HG03378 (cell line): ENCODE results near the gene ETFA.

Experiments used
- ATAC-seq: cut with Tn5 transposase; IDR thresholded peaks from one replicate; pipeline ENCODE4 v1.9.1; 2021; ENCODE audit warnings: mild to moderate bottlenecking, moderate library complexity; ENCODE audit not compliant: unreplicated experiment

The ETFA gene

DNA sequence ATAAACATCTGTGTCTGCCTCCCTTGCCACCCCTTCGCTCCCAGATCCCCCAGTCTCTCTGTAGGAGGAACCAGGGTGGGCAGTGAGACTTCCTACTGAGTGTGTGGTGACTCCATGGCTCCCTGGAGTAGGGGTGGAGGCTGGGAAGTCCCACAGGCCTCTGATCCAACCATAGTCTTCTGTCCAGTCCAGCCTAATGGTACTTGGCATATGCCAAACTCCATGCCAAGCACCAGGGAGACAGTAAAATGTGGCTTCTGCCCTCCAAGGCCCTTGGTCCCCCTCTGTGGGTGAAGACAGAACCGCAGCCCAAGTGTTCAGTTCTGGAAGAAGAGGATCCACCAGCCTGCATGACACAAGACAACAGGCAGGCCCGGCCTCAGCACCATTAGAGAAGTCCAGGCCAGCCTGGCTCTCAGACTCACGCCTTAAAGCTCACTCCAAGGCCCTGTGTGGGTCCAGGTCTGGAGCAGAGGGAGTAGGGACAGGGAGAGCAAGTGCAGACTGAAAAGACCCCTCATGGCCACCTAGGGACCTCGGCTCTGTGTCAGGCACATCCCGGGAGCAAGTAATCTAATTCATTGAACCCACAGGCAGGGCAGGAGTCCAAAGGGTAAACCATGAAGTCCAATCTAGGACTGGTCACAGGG, 112.7 kb downstream of the ETFA start:
- ATAC-seq: no peak

DNA sequence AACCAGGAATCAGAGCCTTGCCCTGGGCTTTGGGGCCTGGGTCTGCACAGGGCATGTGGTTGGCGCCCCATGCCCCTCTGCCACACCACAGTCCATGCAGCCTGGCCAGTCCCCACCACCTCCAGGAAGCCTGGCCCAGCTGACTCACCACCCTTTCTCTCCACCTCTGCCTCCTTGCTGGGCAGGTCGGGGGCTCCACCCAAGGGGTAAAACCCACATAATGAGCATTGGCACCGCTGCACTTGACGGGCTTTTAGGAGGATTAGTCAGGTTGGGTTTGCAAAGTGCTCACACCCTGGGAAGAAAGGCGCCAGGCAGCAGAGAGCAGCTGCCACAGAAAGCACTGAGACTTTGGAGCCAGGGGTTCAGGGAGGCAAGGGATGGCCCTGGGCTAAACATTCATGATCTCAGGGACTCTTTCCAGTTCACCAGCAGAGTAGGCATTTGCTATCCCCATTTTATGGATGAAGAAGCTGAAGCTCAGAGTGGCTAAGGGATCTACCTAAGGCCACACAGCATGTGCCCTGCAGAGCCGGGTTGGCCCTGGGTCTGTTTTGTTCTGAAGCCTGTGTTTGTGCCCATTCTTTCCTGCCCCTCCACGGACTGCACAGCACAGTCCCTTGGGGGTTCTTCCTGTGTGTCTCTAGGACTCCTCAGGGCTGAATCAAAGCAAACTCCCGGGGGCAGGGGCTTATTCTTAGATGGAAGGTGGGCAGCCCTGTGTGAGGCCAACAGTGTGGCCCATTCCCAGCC, 113.4 kb downstream of the ETFA start:
- no peak for ATAC-seq

DNA sequence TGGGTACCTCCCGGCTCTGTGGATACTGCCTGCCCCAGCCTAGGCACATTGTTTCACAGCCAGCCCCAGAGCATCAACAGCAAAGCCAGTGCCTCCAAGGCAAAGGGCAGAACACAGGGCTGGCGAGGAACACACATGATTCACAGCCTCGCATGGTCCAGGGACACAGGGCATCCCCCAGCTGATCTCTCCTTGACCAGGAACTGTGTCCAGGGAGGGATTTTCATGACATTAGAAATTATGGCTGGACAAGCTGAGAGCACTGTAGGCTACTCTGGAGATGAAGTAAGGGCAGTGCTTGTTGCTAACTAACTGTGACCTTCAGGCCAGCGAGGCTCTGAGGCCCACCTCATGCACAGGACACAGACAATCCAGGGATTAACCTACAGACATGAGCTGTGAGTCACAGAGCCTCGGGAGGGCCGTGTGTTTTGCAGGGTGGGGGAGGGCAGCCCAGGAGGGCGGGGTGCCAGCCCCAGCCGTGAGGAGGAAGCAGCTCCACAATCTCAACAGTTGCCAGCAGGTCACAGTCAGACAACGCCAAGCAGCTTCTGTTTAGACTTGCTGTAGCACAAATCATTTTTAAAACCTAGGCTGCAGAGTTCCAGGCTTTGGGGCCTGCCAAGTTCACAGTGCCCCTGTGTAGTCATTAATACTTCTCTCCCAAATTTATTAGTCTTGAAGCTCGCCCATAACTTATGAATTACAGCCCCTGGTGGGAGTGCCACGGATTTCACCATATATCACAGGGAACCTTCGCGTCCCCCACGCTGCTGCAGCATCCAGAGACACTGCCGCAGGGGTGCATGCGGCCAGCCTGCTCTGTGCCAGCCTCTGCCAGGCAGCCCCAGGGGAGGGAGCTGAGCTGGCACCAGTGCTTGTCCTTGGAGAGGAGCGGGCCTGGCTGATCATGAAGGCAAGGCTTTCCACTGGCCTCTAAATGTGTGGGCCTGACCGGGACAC, 114.7 kb downstream of the ETFA start:
- no peak for ATAC-seq

DNA sequence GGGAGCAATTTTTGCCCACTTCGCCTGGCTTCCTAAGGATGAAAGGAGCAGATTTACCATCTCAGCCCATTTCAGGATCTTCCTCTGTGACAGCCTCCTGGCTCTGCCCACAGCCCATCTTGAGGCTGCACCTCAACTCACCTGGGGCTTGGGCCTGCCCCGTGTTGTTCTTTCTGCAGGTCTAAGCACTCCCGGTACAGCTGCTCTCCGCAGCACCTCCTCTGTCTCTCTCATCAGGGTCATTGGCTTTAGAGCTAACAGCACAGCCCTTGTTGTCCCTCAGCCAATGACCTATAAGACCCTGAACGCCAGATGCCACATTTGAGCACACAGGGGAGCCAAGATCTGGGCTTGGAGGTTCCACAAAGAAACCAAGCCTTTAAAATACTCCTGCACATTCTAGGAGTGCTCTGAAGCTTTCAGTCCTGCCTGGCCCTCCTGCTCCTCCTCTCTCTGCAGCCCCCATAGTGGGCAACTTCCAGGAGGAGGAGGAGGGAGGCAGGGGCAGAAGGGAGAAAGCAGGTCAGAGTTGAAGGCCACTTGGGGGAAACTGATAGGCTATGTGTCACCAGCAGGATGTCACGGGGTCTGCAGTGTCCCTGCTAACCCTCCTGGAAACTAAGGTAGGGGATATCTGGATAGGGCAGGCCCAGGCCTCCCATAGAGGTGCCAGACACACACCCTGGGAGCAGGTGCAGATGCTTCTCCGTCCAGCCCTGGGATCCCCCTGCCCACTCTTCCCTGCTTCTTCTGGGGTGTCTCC, 115.6 kb downstream of the ETFA start:
- ATAC-seq: no peak

DNA sequence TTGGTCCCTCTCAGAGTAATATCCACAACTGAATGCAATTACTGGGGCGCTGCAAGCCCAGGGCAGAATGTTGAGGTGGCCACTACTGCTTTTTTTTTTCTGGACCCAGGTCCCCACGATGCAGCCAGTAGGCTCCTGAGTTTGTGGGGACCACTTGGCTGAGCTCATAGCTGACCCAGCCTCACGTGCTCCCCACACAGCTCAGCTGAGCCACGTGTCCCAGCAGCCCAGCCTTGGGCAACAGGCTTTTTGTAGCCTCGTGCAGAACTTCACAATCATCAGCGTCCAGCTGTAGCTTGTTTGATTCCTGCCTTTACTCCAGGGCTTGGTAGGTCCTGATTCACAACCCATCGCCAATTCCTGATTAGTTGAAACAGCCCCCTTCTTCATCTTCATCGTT, 117.3 kb downstream of the ETFA start:
- no peak for ATAC-seq

DNA sequence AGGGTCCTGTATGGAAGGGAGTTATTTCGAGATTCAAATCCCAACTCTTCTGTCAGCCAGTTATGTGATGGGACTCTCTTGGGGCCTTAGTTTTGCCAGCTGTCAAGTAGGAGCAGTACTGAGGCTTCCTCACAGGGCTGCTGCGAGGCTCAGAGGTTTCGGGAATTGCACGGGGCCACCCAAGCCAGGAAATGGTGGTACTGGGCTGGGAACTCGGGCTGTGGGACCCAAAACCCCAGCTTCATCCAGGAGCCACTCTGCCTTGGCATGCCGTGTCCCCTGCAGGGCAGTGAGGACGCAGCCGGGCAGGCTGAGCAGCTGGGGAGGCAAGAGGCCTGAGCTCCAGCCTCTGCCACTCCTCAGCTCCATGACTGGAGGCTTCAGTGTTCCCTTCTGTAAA, 118.6 kb downstream of the ETFA start:
- ATAC-seq: no peak

DNA sequence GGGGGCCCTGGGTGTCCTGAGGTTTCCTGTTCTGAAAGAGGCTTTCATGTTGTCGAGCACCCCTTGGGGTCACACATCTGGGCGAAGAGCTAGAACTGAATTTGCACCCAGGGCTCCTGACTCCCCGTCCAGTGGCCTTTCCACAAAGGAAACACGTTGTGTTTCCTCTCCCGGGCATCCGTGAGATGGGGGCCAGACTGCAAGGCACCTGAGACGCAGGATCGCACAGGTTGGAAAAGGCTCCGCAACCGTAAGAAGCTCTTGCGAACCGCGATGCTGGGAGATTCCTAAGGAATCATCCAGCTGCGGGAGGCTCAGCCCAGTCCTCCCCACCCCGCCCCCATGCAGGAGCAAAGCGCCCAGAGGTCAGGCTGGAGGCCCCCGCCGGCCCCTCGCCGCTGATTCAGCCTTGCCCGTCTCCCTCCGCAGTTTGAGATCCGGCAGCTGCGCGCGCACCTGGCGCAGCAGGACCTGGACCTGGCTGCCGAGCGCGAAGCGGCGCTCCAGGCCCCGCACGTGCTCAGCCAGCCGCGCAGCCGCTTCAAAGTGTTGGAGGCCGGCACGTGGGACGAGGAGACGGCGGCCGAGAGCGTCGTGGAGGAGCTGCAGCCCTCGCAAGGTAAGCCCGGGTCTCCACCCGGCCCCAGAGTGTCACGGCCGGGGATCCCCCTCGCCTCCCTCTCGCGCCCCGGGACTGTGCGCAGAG, 119.6 kb downstream of the ETFA start:
- ATAC-seq: no peak

DNA sequence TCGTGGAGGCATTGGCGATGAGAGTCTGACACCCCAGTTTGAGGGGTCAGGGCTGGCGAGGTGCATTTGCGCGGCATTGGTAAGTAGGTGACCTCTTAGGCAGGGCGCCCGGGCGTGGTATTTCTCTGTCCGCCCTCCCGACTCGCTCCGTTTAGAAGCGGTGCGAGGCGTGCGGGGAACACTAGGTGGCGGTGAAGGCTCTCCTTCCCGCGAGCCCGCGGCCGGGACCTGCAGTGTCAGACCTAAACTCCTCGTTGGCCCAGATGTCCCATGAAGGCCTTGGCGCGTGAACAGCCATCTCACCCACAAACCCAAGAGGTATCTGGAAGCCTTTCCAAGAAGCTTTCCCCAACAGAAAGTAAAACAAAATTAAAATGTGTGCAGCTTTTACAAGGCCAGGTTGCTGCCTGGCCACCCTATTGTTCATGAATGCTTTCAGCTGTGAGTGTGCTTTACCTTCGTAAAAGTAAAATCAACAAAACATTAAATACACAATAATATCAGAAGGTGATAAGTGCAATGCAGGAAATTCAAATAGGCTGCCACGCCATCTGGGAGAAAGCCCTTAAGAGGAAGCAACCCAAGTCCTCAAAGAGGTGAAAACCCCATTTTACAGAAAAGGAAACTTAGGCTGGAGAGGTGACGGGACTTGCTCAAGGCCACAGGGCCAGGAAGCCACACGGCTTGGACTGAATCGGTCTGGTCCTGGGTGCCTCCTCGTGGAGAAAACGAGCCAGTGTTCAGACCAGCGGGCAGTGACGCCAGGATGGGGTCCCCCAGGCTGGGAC, 120.3 kb downstream of the ETFA start:
- ATAC-seq: no peak

DNA sequence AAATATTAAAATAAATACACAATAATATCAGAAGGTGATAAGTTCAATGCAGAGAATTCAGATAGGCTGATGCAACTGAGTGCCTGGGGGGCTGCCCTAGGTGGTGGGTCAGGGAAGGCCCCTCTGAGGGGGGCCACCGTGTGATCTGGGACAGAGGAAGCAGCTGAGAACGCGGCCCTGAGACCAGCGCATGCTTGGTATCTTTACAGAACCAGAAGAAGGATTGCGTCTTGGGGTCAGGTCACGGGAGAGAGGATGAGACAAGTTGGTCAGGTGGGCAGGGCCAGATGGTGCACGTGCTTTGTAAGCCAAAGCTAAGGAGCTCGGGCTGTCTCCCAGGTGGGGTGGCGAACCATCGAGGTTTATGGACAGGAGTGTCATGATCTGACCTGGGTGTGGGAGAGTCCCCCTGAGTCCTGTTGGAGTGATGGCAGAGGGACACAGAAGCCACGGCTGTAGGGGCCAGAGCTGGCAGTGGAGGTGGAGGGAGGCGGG, 121.2 kb downstream of the ETFA start:
- ATAC-seq: no peak

DNA sequence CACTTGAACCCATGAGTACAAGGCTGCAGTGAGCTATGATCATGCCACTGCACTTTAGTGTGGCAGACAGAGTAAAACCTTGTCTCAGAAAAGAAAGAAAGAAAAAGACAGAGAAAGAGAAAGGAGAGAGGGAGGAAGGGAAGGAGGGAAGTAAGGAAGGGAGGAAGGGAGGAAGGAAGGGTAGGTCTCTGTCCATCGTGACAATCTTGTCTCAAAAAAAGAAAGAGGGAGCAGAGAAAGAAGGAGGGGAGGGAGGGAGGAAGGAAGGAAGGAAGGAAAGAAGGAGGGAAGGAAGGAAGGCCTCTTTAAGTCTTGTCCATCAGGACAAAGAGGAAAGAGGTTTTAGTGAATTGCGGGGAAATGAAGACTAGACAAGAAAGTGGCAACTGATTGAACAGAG, 122.2 kb downstream of the ETFA start:
- no peak for ATAC-seq

DNA sequence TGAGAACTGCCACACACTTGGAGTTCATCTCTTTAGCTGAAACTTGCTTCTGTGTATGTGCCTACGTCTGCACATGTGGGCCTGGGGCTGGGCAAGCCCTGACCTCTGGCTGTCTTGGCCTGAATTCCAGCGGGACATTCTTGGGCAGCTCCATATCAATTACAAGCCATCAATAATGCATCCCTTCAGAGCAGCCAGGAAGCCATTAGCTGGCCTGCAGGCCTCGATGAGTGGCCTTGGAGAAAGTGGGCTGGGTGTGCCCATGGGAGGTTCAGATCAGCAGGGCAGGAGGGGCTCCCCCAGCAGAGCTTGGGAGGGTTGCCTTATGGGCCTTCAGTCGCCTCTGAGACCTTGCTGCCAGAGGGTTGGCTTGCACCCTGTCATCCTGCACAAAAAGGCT, 124.1 kb downstream of the ETFA start:
- no peak for ATAC-seq

DNA sequence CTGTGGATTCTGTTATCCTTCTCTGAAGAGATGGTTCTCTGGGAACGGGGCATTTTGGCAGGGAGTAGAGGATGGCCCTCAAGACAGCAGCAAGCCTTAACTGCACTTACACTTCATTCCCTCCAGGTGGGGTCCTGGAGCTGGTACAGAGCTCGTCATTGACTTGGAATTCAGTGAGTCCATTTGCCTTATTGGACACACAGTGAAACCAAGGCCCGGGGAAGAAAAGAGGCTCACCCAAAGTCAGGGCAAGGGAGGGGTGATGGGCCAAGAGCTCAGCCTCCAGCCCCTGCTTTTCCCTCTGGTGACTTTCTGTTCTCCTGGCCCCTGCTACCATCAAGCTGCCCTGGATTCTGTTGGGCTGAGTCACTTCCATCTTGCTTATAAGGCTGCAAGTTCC, 125.6 kb downstream of the ETFA start:
- no peak for ATAC-seq

DNA sequence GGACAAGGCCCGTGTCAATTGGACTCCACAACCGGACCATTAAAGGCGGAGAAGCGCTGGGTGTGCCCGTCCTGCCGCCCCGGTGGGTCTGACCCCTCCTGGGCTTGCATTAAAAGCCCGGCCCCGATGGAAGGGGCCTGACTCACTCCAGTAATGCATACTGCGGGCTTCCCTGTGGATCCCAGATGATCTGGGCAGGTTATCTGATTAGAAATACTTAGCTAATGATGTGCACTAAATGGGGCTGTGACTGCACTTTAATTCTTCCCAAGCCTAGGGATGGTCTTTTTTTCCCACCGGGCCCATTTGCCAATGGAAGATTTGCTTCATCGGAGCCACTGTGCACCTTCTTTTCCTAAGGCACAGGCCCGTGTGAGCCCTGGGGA, 126.6 kb downstream of the ETFA start:
- no peak for ATAC-seq

DNA sequence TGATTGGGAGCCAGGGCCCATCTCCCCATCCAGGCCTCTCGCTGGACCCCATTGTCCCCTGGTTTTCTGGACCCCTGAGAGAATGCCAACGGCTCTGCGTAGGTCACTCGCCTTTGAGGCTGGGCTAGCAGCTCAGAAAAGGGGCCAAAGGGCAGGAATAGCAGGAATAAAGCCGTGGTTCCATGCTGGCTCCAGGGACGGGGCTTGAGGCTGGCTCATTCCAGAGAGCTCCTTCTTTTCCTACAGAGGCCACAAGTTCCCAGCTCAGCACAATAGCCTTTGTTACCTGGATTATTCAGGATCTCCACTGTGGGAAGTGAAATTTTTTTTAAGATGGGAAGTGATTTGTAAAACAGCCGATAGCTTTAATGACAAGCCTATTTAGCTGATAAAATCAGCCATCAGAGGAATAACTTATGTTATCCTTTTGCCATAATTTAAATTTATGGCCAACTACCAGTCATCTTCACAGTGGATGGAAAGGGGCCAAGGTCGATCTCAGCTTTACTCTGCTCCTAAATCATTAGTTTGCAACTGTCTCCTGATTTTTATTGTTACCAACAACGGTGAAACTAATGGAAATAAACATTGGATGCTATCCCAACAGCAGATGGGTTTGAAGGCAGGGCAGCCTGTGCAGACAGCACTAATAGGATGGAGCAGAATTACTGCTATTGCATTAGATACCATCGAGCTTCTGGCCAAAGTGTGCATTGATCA, 127.2 kb downstream of the ETFA start:
- ATAC-seq: no peak

DNA sequence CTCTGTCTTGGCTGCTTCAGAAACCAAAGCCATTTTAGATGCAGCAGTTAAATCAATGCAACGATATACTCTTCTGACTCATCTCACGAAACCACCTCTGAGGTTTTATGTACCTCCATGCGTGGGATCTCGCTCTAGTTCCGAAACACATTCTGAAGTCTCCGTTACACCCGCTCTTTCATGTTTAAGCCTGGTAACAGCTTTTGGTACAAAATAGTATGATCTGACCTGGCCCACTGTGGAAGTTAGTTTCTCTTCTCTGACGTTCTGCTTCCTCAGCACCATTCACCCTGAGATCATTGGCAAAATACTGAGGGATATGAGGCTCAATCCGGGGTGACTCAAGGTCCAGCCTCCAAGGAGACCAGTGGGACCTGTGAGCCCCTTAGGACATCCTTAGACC, 129.6 kb downstream of the ETFA start:
- ATAC-seq: peak; percentile 89

DNA sequence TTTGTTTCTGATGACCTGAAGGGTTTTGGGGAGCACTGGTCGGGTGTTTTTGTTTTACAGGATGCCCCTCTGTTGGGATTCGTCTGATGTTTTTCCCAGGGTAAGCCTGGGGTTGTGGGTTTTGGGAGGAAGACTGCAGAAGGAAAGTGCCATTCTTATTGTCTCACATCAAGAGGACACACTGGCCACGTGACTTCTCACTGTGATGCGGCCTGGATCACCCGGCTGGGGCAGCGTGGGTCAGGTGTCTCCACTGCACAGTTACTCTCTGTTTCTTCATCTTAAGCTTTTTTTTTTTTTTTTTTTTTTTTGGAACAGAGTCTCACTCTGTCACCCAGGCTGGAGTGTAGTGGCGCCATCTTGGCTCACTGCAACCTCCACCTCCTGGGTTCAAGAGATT, 130.9 kb downstream of the ETFA start:
- no peak for ATAC-seq

DNA sequence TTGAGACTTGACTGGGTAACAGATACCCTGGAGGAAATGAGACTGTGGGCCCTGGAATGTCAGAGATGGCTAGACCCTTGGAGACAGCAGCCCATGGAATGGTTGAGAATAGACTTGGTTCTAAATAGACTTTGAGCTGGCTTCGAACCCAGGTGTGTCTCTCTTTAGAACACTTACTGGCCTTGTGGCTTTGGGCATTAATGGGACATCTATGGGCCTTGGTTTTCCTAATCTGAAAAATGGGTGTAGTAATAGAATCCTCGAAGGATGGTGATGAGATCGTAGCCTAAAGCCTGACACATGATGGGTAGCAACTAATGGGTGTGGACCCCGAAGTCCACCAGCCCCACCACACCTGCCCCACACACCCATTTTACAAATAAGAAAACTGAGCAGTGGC, 132.2 kb downstream of the ETFA start:
- ATAC-seq: no peak

DNA sequence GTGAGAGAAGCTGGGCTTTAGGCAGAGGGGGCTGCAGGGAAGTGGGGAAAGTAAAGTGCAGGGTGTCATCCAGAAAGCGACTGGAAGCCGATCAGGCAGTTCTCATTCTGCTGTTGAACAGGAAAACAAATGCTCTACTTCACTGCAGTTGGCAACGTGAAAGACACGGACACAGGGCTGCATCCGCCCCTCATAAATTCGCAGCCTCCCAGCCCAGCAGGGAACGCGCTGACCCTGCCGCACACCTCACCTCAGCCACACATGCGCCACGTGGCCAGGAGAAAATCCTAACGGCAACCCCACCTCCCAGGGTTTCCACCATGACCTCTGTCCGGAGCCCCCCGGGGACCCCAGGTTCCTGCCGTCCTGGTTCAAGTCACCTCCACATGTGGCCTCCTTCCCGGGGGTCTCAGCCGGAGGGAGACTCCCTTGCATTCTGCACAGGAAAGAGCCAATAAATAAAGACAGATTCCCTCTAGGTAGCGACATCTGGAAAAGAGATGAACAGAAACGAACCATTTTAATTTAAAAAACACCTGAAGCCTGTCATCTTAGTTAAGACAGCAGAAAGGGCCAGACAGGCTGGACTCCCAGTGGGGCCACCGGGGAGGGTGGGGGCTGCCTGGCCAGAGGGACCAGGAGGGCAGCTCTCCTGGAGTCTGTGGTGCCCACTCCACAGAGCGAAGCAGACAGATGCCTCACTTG, 132.8 kb downstream of the ETFA start:
- ATAC-seq: no peak
